Measurements from ENCODE around the gene LEKR1.

- TF ChIP-seq EZH2 (IDR thresholded peaks at IDR 0.05) (no peak), POLR2AphosphoS5 (IDR thresholded peaks at IDR 0.05; ENCODE audit: borderline replicate concordance, low read depth, low read length) (no peak), FOXP2 (optimal IDR thresholded peaks at IDR 0.05; ENCODE audit: control extremely low read depth, extremely low read length, insufficient read depth) (no peak)
These were observed 73.8 kb downstream of the LEKR1 start for GRCh38 chr3:156899951-156900350.

Data from SK-N-MC (cell line).